K562 (cell line): ENCODE data around the gene MTPN. TPM values are rescaled to one million over a fixed set of nuclear protein-coding genes. Genes with fewer than 3 reads are reported as not detected.

ENCODE experiments used
- ATAC-seq: fragments of 200-7000 bp; cut with Tn5 transposase; 3 replicates; pipeline ENCODE4 v1.9.1; 2020; ENCODE audit warnings: moderate library complexity
- BruUV-seq: library from RNA; stranded (reverse); fragments of 400-500 nt; replicated peaks from 2 replicates; lab custom pipeline; 2021; lab: Mats Ljungman, UMichigan
- CTCF ChIA-PET: fragments of 300-600 bp; formaldehyde crosslinking; extraction: SDS; loops from one replicate; lab custom pipeline; 2021; ENCODE audit warnings: low intra/inter-chr PET ratio; lab: Yijun Ruan, JAX
- POLR2A ChIA-PET: fragments of 300-600, 350-650 bp; sonication (Branson Sonifier 250); formaldehyde crosslinking; extraction: SDS; loops from one replicate; lab custom pipeline; 2021; ENCODE audit warnings: antibody characterized with exemption, inconsistent platforms; lab: Yijun Ruan, JAX
- DNase-seq, 4 experiments: peaks; one replicate each; pipeline versions ENCODE4 v3.0.0 to v3.0.0-alpha.2; 2011 to 2018; ENCODE audit warnings: low spot score in 3 of 4, mixed read lengths in 3 of 4; ENCODE audit errors: extremely low read depth in 1 of 4
- FAIRE-seq: peaks from 2 replicates; lab custom pipeline; 2011; peaks lifted over from hg19 to GRCh38; lab: Jason Lieb, UNC
- H2AFZ ChIP-seq: 2 replicates; pipeline ENCODE4 v1.6.0; 2011; ENCODE audit warnings: low read depth, low read length, control low read depth, inconsistent platforms
- H3K27ac ChIP-seq: fragments of 200-600 bp; 3 replicates; pipeline ENCODE4 v1.8.0; 2011; ENCODE audit warnings: low read depth, mild to moderate bottlenecking, control low read depth, inconsistent platforms, low read length, moderate library complexity, mixed read lengths; ENCODE audit errors: extremely low read depth
- H3K27me3 ChIP-seq, 2 experiments: fragments of 300-600 bp in 1 of 2; 2 replicates in 1 of 2; 3 replicates in 1 of 2; pipeline versions ENCODE4 v1.6.0 to v1.8.0; 2011; ENCODE audit warnings: inconsistent platforms in 2 of 2, low read length in 2 of 2, mild to moderate bottlenecking in 1 of 2, mixed read lengths in 1 of 2, moderate library complexity in 1 of 2; ENCODE audit not compliant: control insufficient read depth in 2 of 2, insufficient read depth in 2 of 2
- H3K36me3 ChIP-seq: fragments of 300-600 bp; 3 replicates; pipeline ENCODE4 v1.8.0; 2011; ENCODE audit warnings: mild to moderate bottlenecking, low read length, inconsistent platforms; ENCODE audit not compliant: control insufficient read depth, insufficient read depth
- H3K4me1 ChIP-seq, 2 experiments: fragments of 200-600 bp in 1 of 2; replicated peaks in 1 of 2; 2 replicates in 1 of 2; 3 replicates in 1 of 2; pipeline versions ENCODE4 v1.5.1 to v1.8.0; 2011; ENCODE audit warnings: inconsistent platforms in 2 of 2, low read length in 2 of 2, mild to moderate bottlenecking in 1 of 2, mixed read lengths in 1 of 2, moderate library complexity in 1 of 2; ENCODE audit not compliant: control insufficient read depth in 2 of 2, insufficient read depth in 2 of 2
- H3K4me2 ChIP-seq: 2 replicates; pipeline ENCODE4 v1.6.1; 2011; ENCODE audit warnings: low read length, control low read depth, inconsistent platforms, mixed read lengths; ENCODE audit not compliant: insufficient read depth
- H3K4me3 ChIP-seq: fragments of 200-600 bp; sonication (generic), shearing (Covaris generic); 2 replicates; pipeline ENCODE4 v1.5.1; 2016; ENCODE audit warnings: control low read depth, inconsistent platforms
- H3K79me2 ChIP-seq: fragments of 200-600 bp; 3 replicates; pipeline ENCODE4 v1.8.0; 2011; ENCODE audit warnings: low read length, inconsistent platforms; ENCODE audit not compliant: control insufficient read depth, insufficient read depth
- H3K9ac ChIP-seq, 2 experiments: 2 replicates each; pipeline versions ENCODE4 v1.6.0 to v1.6.1; 2011; ENCODE audit warnings: low read depth in 2 of 2, low read length in 2 of 2, control low read depth in 1 of 2, inconsistent platforms in 1 of 2, mild to moderate bottlenecking in 1 of 2, mixed read lengths in 1 of 2; ENCODE audit not compliant: insufficient read depth in 1 of 2
- H3K9me1 ChIP-seq: one replicate; pipeline ENCODE4 v1.6.0; 2011; ENCODE audit warnings: inconsistent platforms, mild to moderate bottlenecking, low read length, moderate library complexity; ENCODE audit not compliant: control insufficient read depth, insufficient read depth
- H3K9me3 ChIP-seq: replicated peaks from 2 replicates; pipeline ENCODE4 v1.5.1; 2011; ENCODE audit warnings: low read depth, low read length, inconsistent platforms; ENCODE audit not compliant: control insufficient read depth, insufficient read depth
- H4K20me1 ChIP-seq: replicated peaks from 2 replicates; pipeline ENCODE4 v1.6.1; 2011; ENCODE audit warnings: low read length, inconsistent platforms, mixed read lengths; ENCODE audit not compliant: control insufficient read depth, insufficient read depth
- CBFA2T2 ChIP-seq: fragments of 450-650 bp; conservative IDR thresholded peaks from 2 replicates; pipeline ENCODE4 v1.6.1; 2017; ENCODE audit warnings: mild to moderate bottlenecking
- ERF ChIP-seq: fragments of 450-650 bp; formaldehyde crosslinking; IDR thresholded peaks from 2 replicates; pipeline ENCODE4 v1.4.0; 2020; ENCODE audit warnings: mild to moderate bottlenecking, mixed read lengths
- POU5F1 ChIP-seq: fragments of 150-350 bp; IDR thresholded peaks from 2 replicates; pipeline ENCODE4 v1.6.1; 2014; ENCODE audit warnings: borderline replicate concordance, low read length, low read depth, mild to moderate bottlenecking; ENCODE audit not compliant: partially characterized antibody
- RNF219 ChIP-seq: fragments of 250-450 bp; sonication (Bioruptor Pico); IDR thresholded peaks from 2 replicates; pipeline ENCODE4 v1.5.0; 2022; ENCODE audit warnings: mild to moderate bottlenecking
- SMAD1 ChIP-seq: fragments of 150-350 bp; IDR thresholded peaks from 2 replicates; pipeline ENCODE4 v1.6.1; 2014; ENCODE audit warnings: low read length, low read depth; ENCODE audit not compliant: partially characterized antibody
- SMAD3 ChIP-seq: fragments of 450-650 bp; formaldehyde crosslinking; conservative IDR thresholded peaks from 2 replicates; pipeline ENCODE4 v1.4.0; 2020; ENCODE audit warnings: mild to moderate bottlenecking
- SREBF1 ChIP-seq: fragments of 150-350 bp; IDR thresholded peaks from 2 replicates; pipeline ENCODE4 v1.6.1; 2014; ENCODE audit warnings: antibody characterized with exemption, low read depth, low read length, borderline replicate concordance
- TCF15 ChIP-seq: fragments of 250-450 bp; sonication (Bioruptor Pico); IDR thresholded peaks from 2 replicates; pipeline ENCODE4 v1.8.0; 2022; ENCODE audit warnings: moderate library complexity, mild to moderate bottlenecking, inconsistent platforms
- ZBTB40 ChIP-seq, 2 experiments: fragments of 450-650 bp in 1 of 2; sonication (generic) in 1 of 2; formaldehyde crosslinking in 1 of 2; IDR thresholded peaks; 2 replicates each; pipeline versions ENCODE4 v1.7.1 to v1.9.0; 2016 to 2022; ENCODE audit warnings: inconsistent platforms in 1 of 2, mild to moderate bottlenecking in 1 of 2, missing genetic modification reagents in 1 of 2
- WGBS: fragments of 100-300 bp; shearing (Covaris generic); methylation state at CpG from one replicate; pipeline ENCODE4 v1.1.6; 2016; ENCODE audit warnings: low coverage, mixed read lengths; ENCODE audit not compliant: insufficient coverage; ENCODE audit errors: missing lambda C conversion rate; 5-methylcytosine and 5-hydroxymethylcytosine counted together
- in situ Hi-C: fragments of 300-500 bp; cut with MboI; formaldehyde crosslinking; loops from 4 replicates; pipeline ENCODE4 v1.15.0; 2018; ENCODE audit warnings: inconsistent platforms, mixed read lengths
- intact Hi-C: fragments of 100-400 bp; cut with micrococcal nuclease; formaldehyde crosslinking; loops from 2 replicates; pipeline ENCODE4 v1.14.2; 2022
- polyA plus RNA-seq, 8 experiments: library from polyadenylated mRNA; depleted of rRNA in 4 of 8; stranded (reverse) in 5 of 8; unstranded in 3 of 8; fragments of >200 nt; fragmentation: Nextera tagmentation in 2 of 8; fragmentation: Illumina TruSeq in 1 of 8; extraction: Ambion mirVana in 2 of 8; extraction: Trizol in 1 of 8; gene quantifications; 2 replicates each; pipeline versions ENCODE4 v1.2.1 to v1.2.3, GENCODE V29; 2011 to 2014; ENCODE audit warnings: inconsistent platforms in 1 of 8, missing spikeins in 1 of 8
- total RNA-seq, 7 experiments: library from RNA; depleted of rRNA in 6 of 7; stranded (reverse); fragments of >200 nt in 6 of 7; fragmentation: Illumina TruSeq in 2 of 7; extraction: Trizol in 2 of 7; gene quantifications; 2 replicates each; pipeline versions ENCODE4 v1.2.1 to v1.2.3, GENCODE V29; 2011 to 2021; ENCODE audit warnings: low replicate concordance in 1 of 7

MTPN gene
- total and polyA plus RNA-seq, 9 of the 15 experiments (the other 6 are each of a cell fraction or from before 2014, with no cell fraction given): 68.5 to 261 (median 156) TPM

GRCh38 chr7:135884495-135885232 is 92.5 kb downstream of the MTPN start:
- peaks cover 2 to 8% of the 10 kb centered on the region in 2 experiments; a peak in 3 of 5 replicates for H3K4me1 ChIP-seq
- DNase-seq (no peak), FAIRE-seq (no peak), ATAC-seq (peak; percentile 54)
- CTCF ChIA-PET: no interaction called here
- H3K4me3 ChIP-seq: no peak overlapping the region
- no peaks in the 10 kb centered on the region for H3K36me3 ChIP-seq
- H3K9me3 ChIP-seq: no peaks in the 10 kb centered on the region
- peaks cover 0 to 2% of the 10 kb centered on the region in 2 experiments; a peak in 1 of 5 replicates for H3K27me3 ChIP-seq
- intact Hi-C loops (no loop called here), in situ Hi-C loops (no loop called here)
- no peaks in the 10 kb centered on the region for H3K9me1 ChIP-seq
- 12% methylated on average over 9 of the region's 9 CpGs for WGBS
- BruUV-seq: no TSS peak
- H4K20me1 ChIP-seq: no peaks in the 10 kb centered on the region
- no peak overlapping the region for H3K9ac ChIP-seq
- POLR2A ChIA-PET: interaction anchor here (0.6 to 0.9 kb wide), 2 partner anchors 17 to 20 kb away, joined by 3 to 4 read pairs; no protein-coding TSS in a partner anchor
- peak overlapping the region; percentile 35; the same call in 1 of the 2 replicates for H2AFZ ChIP-seq
- H3K27ac ChIP-seq: no peak overlapping the region
- H3K79me2 ChIP-seq: no peaks in the 10 kb centered on the region
- H3K4me2 ChIP-seq: no peak overlapping the region
- TF ChIP-seq SMAD1 (no peak), SREBF1 (no peak), ZBTB40 (IDR thresholded peaks at IDR 0.05) (peak; percentile 93), ZBTB40 (CRISPR knock-in tag; IDR thresholded peaks at IDR 0.05) (peak; percentile 83), ERF (CRISPR knock-in tag) (no peak), SMAD3 (no peak), POU5F1 (no peak), TCF15 (CRISPR knock-in tag) (no peak), RNF219 (no peak), CBFA2T2 (no peak)
